ENCODE data around the gene CTPS2.

DNA sequence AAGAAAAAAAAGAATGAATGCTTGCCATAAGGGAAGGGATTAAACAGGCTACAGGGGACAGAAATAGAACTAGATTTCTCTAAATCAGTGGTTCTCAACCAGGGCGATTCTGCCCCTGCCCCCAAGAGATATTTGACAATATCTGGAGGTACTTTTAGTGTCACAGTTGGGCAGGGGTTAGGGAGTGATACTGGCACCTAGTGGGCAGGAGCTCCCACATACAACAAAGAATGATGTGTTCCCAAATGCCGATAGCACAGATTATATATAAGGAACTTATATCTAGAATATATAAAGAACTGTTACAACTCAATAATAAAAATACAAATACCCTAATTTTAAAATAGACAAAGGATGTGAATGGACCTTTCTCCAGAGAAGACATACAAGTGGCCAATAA is 47.8 kb downstream of the CTPS2 start:
- TF ChIP-seq, protein P1, sequence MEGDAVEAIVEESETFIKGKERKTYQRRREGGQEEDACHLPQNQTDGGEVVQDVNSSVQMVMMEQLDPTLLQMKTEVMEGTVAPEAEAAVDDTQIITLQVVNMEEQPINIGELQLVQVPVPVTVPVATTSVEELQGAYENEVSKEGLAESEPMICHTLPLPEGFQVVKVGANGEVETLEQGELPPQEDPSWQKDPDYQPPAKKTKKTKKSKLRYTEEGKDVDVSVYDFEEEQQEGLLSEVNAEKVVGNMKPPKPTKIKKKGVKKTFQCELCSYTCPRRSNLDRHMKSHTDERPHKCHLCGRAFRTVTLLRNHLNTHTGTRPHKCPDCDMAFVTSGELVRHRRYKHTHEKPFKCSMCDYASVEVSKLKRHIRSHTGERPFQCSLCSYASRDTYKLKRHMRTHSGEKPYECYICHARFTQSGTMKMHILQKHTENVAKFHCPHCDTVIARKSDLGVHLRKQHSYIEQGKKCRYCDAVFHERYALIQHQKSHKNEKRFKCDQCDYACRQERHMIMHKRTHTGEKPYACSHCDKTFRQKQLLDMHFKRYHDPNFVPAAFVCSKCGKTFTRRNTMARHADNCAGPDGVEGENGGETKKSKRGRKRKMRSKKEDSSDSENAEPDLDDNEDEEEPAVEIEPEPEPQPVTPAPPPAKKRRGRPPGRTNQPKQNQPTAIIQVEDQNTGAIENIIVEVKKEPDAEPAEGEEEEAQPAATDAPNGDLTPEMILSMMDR (IDR thresholded peaks at IDR 0.05; ENCODE audit: low read depth, low read length), result no peak
- TF ChIP-seq, protein P2, sequence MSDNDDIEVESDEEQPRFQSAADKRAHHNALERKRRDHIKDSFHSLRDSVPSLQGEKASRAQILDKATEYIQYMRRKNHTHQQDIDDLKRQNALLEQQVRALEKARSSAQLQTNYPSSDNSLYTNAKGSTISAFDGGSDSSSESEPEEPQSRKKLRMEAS (IDR thresholded peaks at IDR 0.05; ENCODE audit: low read depth, low read length), result no peak
- TF ChIP-seq POLR2A (IDR thresholded peaks at IDR 0.05; ENCODE audit: extremely low read depth, insufficient read length) (no peak), MYC (IDR thresholded peaks at IDR 0.05; ENCODE audit: low read depth, low read length) (no peak)
